ENCODE data around the gene PITPNC1. TPM values are rescaled to one million over a fixed set of nuclear protein-coding genes. Genes with fewer than 3 reads are reported as not detected.
"Not testable (repeated sequence)": the region's sequence is repeated elsewhere in the genome, so short reads cannot be mapped to it uniquely, and the experiment has no call there.

The PITPNC1 gene
- total RNA-seq, 1 experiment from 2014 or later, result 40.1 TPM

- TF ChIP-seq CTCF (IDR thresholded peaks at IDR 0.05; ENCODE audit: unreplicated experiment), result no peak
- Mint-ChIP-seq H3K4me1 (ENCODE audit: insufficient read depth, unreplicated experiment) (peaks cover 7% of the 10 kb centered on the region), H3K36me3 (ENCODE audit: insufficient read depth, unreplicated experiment) (peaks cover 36% of the 10 kb centered on the region), H3K27me3 (ENCODE audit: insufficient read depth, unreplicated experiment) (no peaks in the 10 kb centered on the region), H3K27ac (ENCODE audit: low read depth, unreplicated experiment) (no peak overlapping the region), H3K4me3 (ENCODE audit: unreplicated experiment) (no peak overlapping the region), H3K9me3 (ENCODE audit: unreplicated experiment) (no peaks in the 10 kb centered on the region)
- BruUV-seq (replicated peaks), result no TSS peak
- CTCF ChIA-PET, result interaction anchor here (0.6 to 1.5 kb wide), 6 partner anchors 31 to 618 kb away, joined by 3 to 5 read pairs (median 4); no protein-coding TSS in a partner anchor
- intact Hi-C loops (cut with micrococcal nuclease), result no loop called here
- POLR2A ChIA-PET, result no interaction called here
- DNase-seq (ENCODE audit: unreplicated experiment), result no peak
Measured at GRCh38 chr17:67335245-67335835, 41.7 kb upstream of the PITPNC1 start.

- BruUV-seq (replicated peaks), result TSS peak; percentile 4
- CTCF ChIA-PET, result interaction anchor here (0.7 to 1.5 kb wide), 5 partner anchors 15 to 620 kb away, joined by 3 to 4 read pairs (median 4); no protein-coding TSS in a partner anchor
- TF ChIP-seq CTCF (IDR thresholded peaks at IDR 0.05; ENCODE audit: unreplicated experiment), result no peak
Measured at GRCh38 chr17:67336859-67337258, 40.2 kb upstream of the PITPNC1 start.

GRCh38 chr17:67338353-67338752, 38.7 kb upstream of the PITPNC1 start:
- intact Hi-C loops (cut with micrococcal nuclease); DNase-seq (ENCODE audit: unreplicated experiment); H3K27me3 Mint-ChIP-seq (ENCODE audit: insufficient read depth, unreplicated experiment); H3K27ac Mint-ChIP-seq (ENCODE audit: low read depth, unreplicated experiment); H3K9me3 Mint-ChIP-seq (ENCODE audit: unreplicated experiment); H3K4me3 Mint-ChIP-seq (ENCODE audit: unreplicated experiment); H3K4me1 Mint-ChIP-seq (ENCODE audit: insufficient read depth, unreplicated experiment); BruUV-seq (replicated peaks): not testable (repeated sequence)
- peaks cover 63% of the 10 kb centered on the region for H3K36me3 Mint-ChIP-seq (ENCODE audit: insufficient read depth, unreplicated experiment)
- POLR2A ChIA-PET, result interaction anchor here (1.0 to 1.3 kb wide), 6 partner anchors 23 to 49 kb away, joined by 3 to 4 read pairs (median 3); no protein-coding TSS in a partner anchor
- CTCF ChIA-PET, result interaction anchor here (0.7 to 0.9 kb wide), 2 partner anchors 118 to 139 kb away, joined by 4 read pairs; no protein-coding TSS in a partner anchor

More at GRCh38 chr17:67336859-67337258, 40.2 kb upstream of the PITPNC1 start:
- DNase-seq (ENCODE audit: unreplicated experiment), result no peak
- intact Hi-C loops (cut with micrococcal nuclease), result no loop called here
- Mint-ChIP-seq H3K27me3 (ENCODE audit: insufficient read depth, unreplicated experiment) (no peaks in the 10 kb centered on the region), H3K27ac (ENCODE audit: low read depth, unreplicated experiment) (no peak overlapping the region), H3K4me1 (ENCODE audit: insufficient read depth, unreplicated experiment) (peaks cover 7% of the 10 kb centered on the region), H3K36me3 (ENCODE audit: insufficient read depth, unreplicated experiment) (peaks cover 51% of the 10 kb centered on the region), H3K9me3 (ENCODE audit: unreplicated experiment) (no peaks in the 10 kb centered on the region), H3K4me3 (ENCODE audit: unreplicated experiment) (no peak overlapping the region)
- POLR2A ChIA-PET, result interaction anchor here (0.6 to 1.3 kb wide), 3 partner anchors 20 to 93 kb away, joined by 3 to 4 read pairs (median 3); no protein-coding TSS in a partner anchor

- peaks cover 97% of the 10 kb centered on the region for H3K36me3 Mint-ChIP-seq (ENCODE audit: insufficient read depth, unreplicated experiment)
Measured at GRCh38 chr17:67343237-67343636, 33.8 kb upstream of the PITPNC1 start.

More at GRCh38 chr17:67343237-67343636, 33.8 kb upstream of the PITPNC1 start:
- intact Hi-C loops (cut with micrococcal nuclease), result no loop called here
- Mint-ChIP-seq H3K4me1 (ENCODE audit: insufficient read depth, unreplicated experiment) (peaks cover 7% of the 10 kb centered on the region), H3K4me3 (ENCODE audit: unreplicated experiment) (no peak overlapping the region), H3K27ac (ENCODE audit: low read depth, unreplicated experiment) (peak overlapping the region; percentile 2), H3K27me3 (ENCODE audit: insufficient read depth, unreplicated experiment) (no peaks in the 10 kb centered on the region), H3K9me3 (ENCODE audit: unreplicated experiment) (no peaks in the 10 kb centered on the region)
- no TSS peak for BruUV-seq (replicated peaks)
- CTCF ChIA-PET, result interaction anchor here (1.1 kb wide), 1 partner anchor 122 kb away, joined by 3 read pairs; no protein-coding TSS in a partner anchor
- POLR2A ChIA-PET, result interaction anchor here (1.4 to 2.7 kb wide), 4 partner anchors 10 to 98 kb away, joined by 4 to 10 read pairs (median 4); partner anchors contain the start of gene HELZ
- DNase-seq (ENCODE audit: unreplicated experiment), result no peak
- no peak for TF ChIP-seq CTCF (IDR thresholded peaks at IDR 0.05; ENCODE audit: unreplicated experiment)

All from MCF 10A (cell line).